NCI-H748 (cell line): ENCODE measurements around the gene GJC1.
"Not testable (repeated sequence)": the region's sequence is repeated elsewhere in the genome, so short reads cannot be mapped to it uniquely, and the experiment has no call there.

Experiments
- DNase-seq: peaks from one replicate; lab custom pipeline; 2025; ENCODE audit not compliant: unreplicated experiment; lab: John Stamatoyannopoulos, UW

GJC1 gene

GRCh38 chr17:44846206-44846605 is 16.1 kb upstream of the GJC1 start:
- no peak for DNase-seq

GRCh38 chr17:44844390-44844830 is 14.3 kb upstream of the GJC1 start:
- no peak for DNase-seq

- no peak for DNase-seq
Observed at GRCh38 chr17:44842748-44843147, 12.7 kb upstream of the GJC1 start.

- no peak for DNase-seq
Observed at GRCh38 chr17:44840936-44841335, 10.8 kb upstream of the GJC1 start.

- DNase-seq, result no peak
Observed at GRCh38 chr17:44840274-44840673, 10.2 kb upstream of the GJC1 start.

- no peak for DNase-seq
Observed at GRCh38 chr17:44837196-44837595, 7.1 kb upstream of the GJC1 start.

GRCh38 chr17:44832805-44833204 is 2.7 kb upstream of the GJC1 start:
- DNase-seq, result no peak

GRCh38 chr17:44831371-44831770 is 1.3 kb upstream of the GJC1 start:
- DNase-seq, result no peak

- DNase-seq, result peak; percentile 39
Observed at GRCh38 chr17:44830359-44831288, 537 bp upstream of the GJC1 start.

- no peak for DNase-seq
Observed at GRCh38 chr17:44828919-44829522, 1.1 kb downstream of the GJC1 start.

- DNase-seq, result no peak
Observed at GRCh38 chr17:44827863-44828262, 2.2 kb downstream of the GJC1 start.

GRCh38 chr17:44826123-44826790 is 3.8 kb downstream of the GJC1 start:
- DNase-seq, result no peak

- not testable (repeated sequence) for DNase-seq
Observed at GRCh38 chr17:44825236-44825635, 4.9 kb downstream of the GJC1 start.

- peak; percentile 95 for DNase-seq
Observed at GRCh38 chr17:44820631-44821212, 9.4 kb downstream of the GJC1 start.

GRCh38 chr17:44818508-44818907 is 11.6 kb downstream of the GJC1 start:
- DNase-seq, result not testable (repeated sequence)

- DNase-seq, result no peak
Observed at GRCh38 chr17:44812263-44812662, 17.8 kb downstream of the GJC1 start.

- not testable (repeated sequence) for DNase-seq
Observed at GRCh38 chr17:44808656-44809388, 21.3 kb downstream of the GJC1 start.

- DNase-seq, result no peak
Observed at GRCh38 chr17:44808156-44808555, 21.9 kb downstream of the GJC1 start.

GRCh38 chr17:44807817-44808155 is 22.3 kb downstream of the GJC1 start:
- no peak for DNase-seq

GRCh38 chr17:44807093-44807816 is 22.8 kb downstream of the GJC1 start:
- no peak for DNase-seq
